ENCODE results near the gene DPY19L3.

GRCh38 chr19:32397671-32398101 is 7.9 kb upstream of the DPY19L3 start:
- TF ChIP-seq CTCF (IDR thresholded peaks at IDR 0.05; ENCODE audit: insufficient read depth, low read length, poor library complexity, severe bottlenecking) (no peak), EZH2phosphoT487 (conservative IDR thresholded peaks at IDR 0.05; ENCODE audit: low read length) (no peak)

Data from SU-DHL-6 (cell line).